Measurements from ENCODE around the gene ZER1. TPM values are rescaled to one million over a fixed set of nuclear protein-coding genes. Genes with fewer than 3 reads are reported as not detected.

Gene ZER1
- total RNA-seq = 10 to 100 TPM; 14.9 to 17.8 TPM

- Mint-ChIP-seq H3K9me3 (peaks cover 3% of the 10 kb centered on the region), H3K4me3 (peak within 1 kb of the TSS; percentile 93), H3K27me3 (no peaks in the 10 kb centered on the region), H3K36me3 (ENCODE audit: low read depth) (no peaks in the 10 kb centered on the region), H3K4me1 (ENCODE audit: low read depth) (peaks cover 18% of the 10 kb centered on the region), H3K27ac (peak within 1 kb of the TSS; percentile 93)
- intact Hi-C loops (cut with micrococcal nuclease) = no loop called here
- no peak for TF ChIP-seq CTCF (IDR thresholded peaks at IDR 0.05)
- ATAC-seq (peak; percentile 93), DNase-seq (peak; percentile 94)
- ChIA-PET CTCF (interaction anchor here (0.9 to 1.2 kb wide), 4 partner anchors 46 to 333 kb away, joined by 3 to 6 read pairs (median 4); partner anchors contain the start of genes ENDOG and PKN3), POLR2A (interaction anchor here (0.6 to 1.8 kb wide), 10 partner anchors 10 to 810 kb away, joined by 3 to 7 read pairs (median 4); partner anchors contain the start of genes TBC1D13 and ZDHHC12)
These were observed at the start of gene ZER1 for GRCh38 chr9:128771745-128772519. ZER1 (minus strand) TSS chr9:128771927; CDS start chr9:128755565, 16,362 bp downstream.

GRCh38 chr9:128820665-128821583 is 49.2 kb upstream of the ZER1 start:
- peaks cover 19% of the 10 kb centered on the region for H3K4me1 Mint-ChIP-seq (ENCODE audit: low read depth)
- ChIA-PET POLR2A (interaction anchor here (0.6 to 4.6 kb wide), 4 partner anchors 8 to 230 kb away, joined by 3 to 41 read pairs (median 3); partner anchors contain the start of gene SPOUT1), CTCF (interaction anchor here (1.3 to 4.8 kb wide), 2 partner anchors 8 to 99 kb away, joined by 3 to 53 read pairs; partner anchors contain the start of gene SPOUT1)
- DNase-seq (no peak), ATAC-seq (no peak)
- intact Hi-C loops (cut with micrococcal nuclease) = no loop called here
- H3K27ac Mint-ChIP-seq = peak overlapping the region; percentile 26
- TF ChIP-seq CTCF (IDR thresholded peaks at IDR 0.05) = no peak
- H3K27me3 Mint-ChIP-seq = no peaks in the 10 kb centered on the region
- H3K4me3 Mint-ChIP-seq = no peak overlapping the region
- no peaks in the 10 kb centered on the region for H3K9me3 Mint-ChIP-seq
- peaks cover 19% of the 10 kb centered on the region for H3K36me3 Mint-ChIP-seq (ENCODE audit: low read depth)

- intact Hi-C loops (cut with micrococcal nuclease) = no loop called here
- H3K27ac Mint-ChIP-seq = no peak overlapping the region
- no peak for TF ChIP-seq CTCF (IDR thresholded peaks at IDR 0.05)
- peak overlapping the region; percentile 80 for H3K4me3 Mint-ChIP-seq
- ChIA-PET POLR2A (interaction anchor here (0.6 to 4.6 kb wide), 8 partner anchors 9 to 229 kb away, joined by 3 to 41 read pairs (median 3); partner anchors contain the start of genes SET and SPOUT1), CTCF (interaction anchor here (1.3 to 4.8 kb wide), 5 partner anchors 9 to 109 kb away, joined by 3 to 53 read pairs (median 13); partner anchors contain the start of gene SPOUT1)
- H3K36me3 Mint-ChIP-seq (ENCODE audit: low read depth) = peaks cover 12% of the 10 kb centered on the region
- no peaks in the 10 kb centered on the region for H3K27me3 Mint-ChIP-seq
- no peaks in the 10 kb centered on the region for H3K9me3 Mint-ChIP-seq
- ATAC-seq (no peak), DNase-seq (no peak)
- peaks cover 19% of the 10 kb centered on the region for H3K4me1 Mint-ChIP-seq (ENCODE audit: low read depth)
These were observed 48.3 kb upstream of the ZER1 start for GRCh38 chr9:128819716-128820664.
